Measurements from ENCODE around the gene MPL.

DNA sequence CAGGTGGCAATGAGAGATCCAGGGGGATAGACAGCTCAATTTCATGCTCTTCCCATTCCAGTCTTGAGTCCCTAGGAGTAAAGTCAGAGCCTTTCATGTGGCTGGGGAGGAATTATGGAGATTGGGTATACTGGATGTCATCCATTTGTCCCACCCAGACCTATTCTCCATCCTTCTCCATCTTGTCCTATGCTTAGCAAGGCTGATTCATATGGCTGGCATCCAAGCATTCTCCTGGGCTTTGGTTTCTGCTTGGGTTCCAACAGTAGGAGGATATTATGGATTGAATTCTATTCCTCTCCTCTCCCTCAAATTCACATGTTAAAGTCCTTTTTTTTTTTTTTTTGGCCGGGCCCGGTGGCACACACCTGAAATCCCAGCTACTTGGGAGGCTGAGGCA is 17.3 kb downstream of the MPL start:
- TF ChIP-seq POLR2A (IDR thresholded peaks at IDR 0.05; ENCODE audit: low read length): no peak
- no peak for TF ChIP-seq GATA1 (IDR thresholded peaks at IDR 0.05; ENCODE audit: low read depth, low read length)
